ENCODE data around the gene TIMM17B. TPM values are rescaled to one million over a fixed set of nuclear protein-coding genes. Genes with fewer than 3 reads are reported as not detected.

The TIMM17B gene
- 10 to 100 TPM; 13.7 to 34.1 (median 29.4) TPM for total RNA-seq

DNA sequence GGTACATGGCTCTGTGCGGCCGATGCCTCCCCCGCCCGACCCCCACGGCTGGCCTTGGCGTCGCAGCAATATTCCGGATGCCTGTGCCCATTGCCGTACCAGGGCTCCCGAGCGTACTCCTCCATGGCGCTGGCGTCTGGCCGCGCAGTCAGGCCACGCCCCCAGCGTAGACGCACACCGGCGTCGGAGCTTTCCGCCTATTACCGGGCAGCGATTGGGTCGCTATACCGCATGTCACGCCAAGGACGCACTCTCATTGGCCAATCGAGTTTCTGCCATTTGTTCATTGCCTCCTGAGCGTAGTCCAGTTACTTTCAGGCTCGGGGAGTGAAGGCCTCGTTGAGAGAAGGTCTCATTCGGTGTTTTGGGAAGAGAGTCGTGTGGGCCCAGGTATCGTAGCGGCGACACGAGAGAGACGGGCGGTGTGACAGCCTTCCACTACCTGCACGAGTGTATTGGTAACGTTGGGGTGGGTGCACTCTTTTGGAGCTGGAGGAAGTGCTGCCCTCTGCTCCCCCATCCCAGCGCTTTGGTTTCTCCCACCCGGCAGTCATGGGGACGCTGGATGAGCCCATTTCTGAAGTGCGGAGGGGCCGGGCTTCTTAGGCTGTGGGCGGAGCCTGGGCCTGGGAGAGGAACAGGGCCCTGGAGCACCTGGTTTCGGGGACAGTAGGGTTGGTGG is at the start of gene TIMM17B, which contains the start of gene PQBP1:
TIMM17B (minus strand) TSS at position 144 of the 682 bp plus-strand sequence; CDS start at position 125, 19 bp downstream.
PQBP1 (plus strand) TSS at position 306 of the 682 bp plus-strand sequence. CDS start 580 bp downstream, outside the sequence.
- ATAC-seq (ENCODE audit: low FRiP score), result peak; percentile 92
- TF ChIP-seq, protein P1, sequence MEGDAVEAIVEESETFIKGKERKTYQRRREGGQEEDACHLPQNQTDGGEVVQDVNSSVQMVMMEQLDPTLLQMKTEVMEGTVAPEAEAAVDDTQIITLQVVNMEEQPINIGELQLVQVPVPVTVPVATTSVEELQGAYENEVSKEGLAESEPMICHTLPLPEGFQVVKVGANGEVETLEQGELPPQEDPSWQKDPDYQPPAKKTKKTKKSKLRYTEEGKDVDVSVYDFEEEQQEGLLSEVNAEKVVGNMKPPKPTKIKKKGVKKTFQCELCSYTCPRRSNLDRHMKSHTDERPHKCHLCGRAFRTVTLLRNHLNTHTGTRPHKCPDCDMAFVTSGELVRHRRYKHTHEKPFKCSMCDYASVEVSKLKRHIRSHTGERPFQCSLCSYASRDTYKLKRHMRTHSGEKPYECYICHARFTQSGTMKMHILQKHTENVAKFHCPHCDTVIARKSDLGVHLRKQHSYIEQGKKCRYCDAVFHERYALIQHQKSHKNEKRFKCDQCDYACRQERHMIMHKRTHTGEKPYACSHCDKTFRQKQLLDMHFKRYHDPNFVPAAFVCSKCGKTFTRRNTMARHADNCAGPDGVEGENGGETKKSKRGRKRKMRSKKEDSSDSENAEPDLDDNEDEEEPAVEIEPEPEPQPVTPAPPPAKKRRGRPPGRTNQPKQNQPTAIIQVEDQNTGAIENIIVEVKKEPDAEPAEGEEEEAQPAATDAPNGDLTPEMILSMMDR (IDR thresholded peaks at IDR 0.05), result no peak

DNA sequence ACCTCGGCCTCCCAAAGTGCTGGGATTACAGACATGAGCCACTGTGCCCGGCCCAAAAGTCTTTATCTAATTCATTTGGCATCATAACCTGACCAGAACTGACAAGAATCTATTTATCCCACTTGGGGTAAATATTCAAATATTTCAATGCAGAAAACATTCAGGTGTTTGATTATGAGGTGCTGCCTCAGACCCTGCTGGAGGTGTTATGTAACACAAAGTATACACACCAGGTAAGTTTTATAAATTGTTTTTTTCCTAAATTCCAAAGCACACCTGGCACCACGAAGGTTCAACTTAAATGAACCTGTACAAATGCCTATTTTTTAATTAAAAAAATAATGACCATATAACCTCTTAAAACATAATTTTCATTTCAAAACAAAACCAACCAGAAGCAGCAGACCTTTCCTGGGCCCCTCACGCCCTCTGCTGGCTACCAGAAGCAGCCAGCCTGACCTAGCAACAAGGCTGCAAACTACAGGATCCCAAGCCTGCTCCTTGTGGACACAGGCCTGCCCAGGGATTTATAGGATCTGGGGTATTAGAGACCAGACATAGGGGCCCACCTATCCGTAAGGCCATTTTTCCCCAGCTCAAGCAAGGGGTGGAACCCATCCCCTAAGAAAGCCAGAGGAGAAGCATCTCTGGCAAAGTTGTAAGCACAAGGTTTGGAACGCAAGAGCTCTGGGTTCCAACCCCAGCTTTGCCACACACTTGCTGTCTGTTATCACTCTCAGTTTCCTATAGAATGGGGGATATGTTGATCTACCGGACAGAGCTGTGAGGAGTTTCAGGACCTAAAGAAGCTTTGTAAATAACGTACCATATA is 48.2 kb upstream of the TIMM17B start:
- TF ChIP-seq, protein P1 (IDR thresholded peaks at IDR 0.05), result peak in 1 of 3 donors; percentile 30
- ATAC-seq (ENCODE audit: low FRiP score) (no peak), DNase-seq (ENCODE audit: low spot score) (no peak)

More for the DNA sequence above, at the start of gene TIMM17B, which contains the start of gene PQBP1:
- DNase-seq (ENCODE audit: low spot score), result peak; percentile 50

DNA sequence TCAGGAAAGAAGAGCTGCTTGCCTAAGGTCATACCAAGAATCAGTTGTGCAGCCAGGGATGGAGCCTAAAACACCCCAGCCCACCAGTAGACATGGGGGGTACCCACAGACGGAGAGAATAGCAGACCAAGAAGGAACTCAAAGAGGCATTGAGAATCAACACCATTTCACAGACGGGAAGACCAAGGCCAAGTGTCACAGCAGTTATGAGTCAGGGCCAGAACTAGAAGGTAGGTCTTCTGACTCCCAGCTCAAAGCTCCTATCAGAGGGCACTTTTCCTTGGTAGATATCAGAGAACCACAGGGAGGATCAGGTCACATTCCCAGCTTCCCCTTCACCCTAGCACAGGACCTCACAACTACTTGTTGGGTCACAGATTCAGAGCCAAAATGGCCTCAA is 45.3 kb upstream of the TIMM17B start:
- ATAC-seq (ENCODE audit: low FRiP score) (no peak), DNase-seq (ENCODE audit: low spot score) (no peak)
- TF ChIP-seq, protein P1 (IDR thresholded peaks at IDR 0.05), result no peak

DNA sequence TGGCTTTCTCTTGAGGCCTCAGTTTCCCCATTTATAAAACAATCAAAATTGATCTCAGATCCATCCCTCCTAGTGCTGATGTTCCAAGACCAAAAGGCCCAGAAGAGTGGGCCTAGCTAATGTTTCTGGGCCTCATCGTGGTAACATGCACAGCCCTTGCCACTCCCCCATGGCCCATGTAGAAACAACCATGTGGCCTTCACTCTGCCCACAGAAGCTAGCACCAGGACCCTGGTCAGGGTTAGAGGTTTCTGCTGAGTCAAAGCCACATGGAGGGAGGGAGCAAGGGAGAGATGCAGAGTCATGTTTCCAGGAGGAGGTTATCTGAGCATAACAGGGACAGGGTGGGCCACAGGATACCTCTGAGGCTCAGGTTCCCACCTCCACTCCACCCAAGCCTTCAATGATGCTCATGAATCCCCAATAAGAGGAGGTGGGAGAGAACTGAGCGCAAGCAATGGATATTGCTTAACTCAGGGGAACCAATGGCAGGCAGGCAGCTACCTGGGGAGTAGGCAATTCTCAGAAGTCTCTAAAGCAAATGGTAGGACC is 42.9 kb upstream of the TIMM17B start:
- ATAC-seq (ENCODE audit: low FRiP score) (no peak), DNase-seq (ENCODE audit: low spot score) (no peak)
- TF ChIP-seq, protein P1 (IDR thresholded peaks at IDR 0.05), result no peak

DNA sequence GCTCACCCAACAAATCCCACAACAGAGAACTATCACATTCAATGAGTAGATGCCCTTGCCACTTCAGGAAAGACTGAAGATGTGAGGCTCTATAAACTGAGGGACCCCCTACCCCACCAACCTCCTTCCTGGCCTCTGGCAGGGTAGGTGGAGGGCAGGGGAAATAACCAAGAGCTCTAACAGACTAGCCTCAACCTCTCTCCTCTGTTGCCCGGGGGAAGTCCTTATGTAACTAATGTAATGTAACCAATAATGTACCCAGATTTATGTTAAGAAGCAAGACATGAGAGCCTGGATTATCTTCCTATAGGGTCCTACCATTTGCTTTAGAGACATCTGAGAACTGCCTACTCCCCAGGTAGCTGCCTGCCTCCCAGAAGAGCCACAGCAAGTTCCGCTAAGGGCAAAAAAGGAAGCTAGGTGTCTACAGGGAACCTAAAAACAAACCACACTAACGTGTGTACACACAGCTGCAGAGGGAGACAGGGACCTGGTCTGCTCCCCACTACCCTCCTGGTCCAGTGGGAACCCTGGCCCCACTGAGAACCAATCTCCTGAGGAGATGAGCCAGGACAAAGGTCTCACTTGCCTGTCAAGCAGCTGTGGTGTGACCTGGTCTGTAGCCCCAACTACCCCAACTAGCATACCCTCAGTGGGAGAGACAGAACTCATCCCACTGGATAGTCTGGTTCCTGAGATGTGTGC is 42.1 kb upstream of the TIMM17B start:
- DNase-seq (ENCODE audit: low spot score), result no peak
- no peak for ATAC-seq (ENCODE audit: low FRiP score)
- TF ChIP-seq, protein P1 (IDR thresholded peaks at IDR 0.05), result no peak

DNA sequence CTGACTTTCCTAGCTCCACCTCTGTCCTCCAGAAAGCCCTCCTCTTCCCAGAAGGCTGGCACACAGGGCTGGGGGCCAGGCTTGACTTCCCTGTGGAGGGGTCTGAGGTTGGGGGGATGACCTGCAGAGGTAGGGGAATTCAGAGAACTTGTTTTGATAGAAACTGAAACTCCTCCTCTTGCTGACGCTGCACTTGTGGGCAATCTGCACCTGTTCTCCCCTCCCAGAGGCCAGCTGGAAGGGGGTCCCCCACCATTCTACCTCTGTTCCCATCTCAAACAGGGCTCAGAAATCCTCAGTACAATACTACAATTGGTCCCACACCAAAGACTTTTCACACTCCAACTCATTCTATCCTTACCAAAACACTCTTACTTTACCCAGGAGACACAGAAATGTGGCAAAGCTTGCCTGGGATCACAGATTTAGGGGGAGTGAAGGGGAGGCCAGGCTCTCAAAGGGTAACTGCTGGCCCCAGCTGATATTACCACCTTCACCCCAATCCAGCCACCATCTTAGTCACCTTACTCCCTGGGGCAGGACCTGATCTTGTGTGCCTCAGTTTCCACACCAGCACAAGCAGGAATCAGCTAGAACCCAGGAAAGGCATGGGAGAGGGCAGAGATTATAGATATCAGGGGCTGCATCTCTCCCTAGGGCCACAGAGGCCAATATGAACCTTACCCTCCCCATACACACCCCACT is 41.3 kb upstream of the TIMM17B start:
- ATAC-seq (ENCODE audit: low FRiP score) (no peak), DNase-seq (ENCODE audit: low spot score) (no peak)
- TF ChIP-seq, protein P1 (IDR thresholded peaks at IDR 0.05), result no peak

All from omental fat pad (tissue), 4 donors.